NT2/D1 (cell line): ENCODE data around the gene CTSZ.

Source experiments
- SUZ12 ChIP-seq: IDR thresholded peaks from 2 replicates; pipeline ENCODE4 v1.6.1; 2011; ENCODE audit not compliant: insufficient read length, insufficient read depth; ENCODE audit errors: extremely low read depth
- YY1 ChIP-seq: IDR thresholded peaks from 2 replicates; pipeline ENCODE4 v1.6.1; 2011; ENCODE audit not compliant: insufficient read length, insufficient read depth
- ZNF274 ChIP-seq: IDR thresholded peaks from 2 replicates; pipeline ENCODE4 v1.6.1; 2011; ENCODE audit warnings: mild to moderate bottlenecking, low read depth, low read length

DNA sequence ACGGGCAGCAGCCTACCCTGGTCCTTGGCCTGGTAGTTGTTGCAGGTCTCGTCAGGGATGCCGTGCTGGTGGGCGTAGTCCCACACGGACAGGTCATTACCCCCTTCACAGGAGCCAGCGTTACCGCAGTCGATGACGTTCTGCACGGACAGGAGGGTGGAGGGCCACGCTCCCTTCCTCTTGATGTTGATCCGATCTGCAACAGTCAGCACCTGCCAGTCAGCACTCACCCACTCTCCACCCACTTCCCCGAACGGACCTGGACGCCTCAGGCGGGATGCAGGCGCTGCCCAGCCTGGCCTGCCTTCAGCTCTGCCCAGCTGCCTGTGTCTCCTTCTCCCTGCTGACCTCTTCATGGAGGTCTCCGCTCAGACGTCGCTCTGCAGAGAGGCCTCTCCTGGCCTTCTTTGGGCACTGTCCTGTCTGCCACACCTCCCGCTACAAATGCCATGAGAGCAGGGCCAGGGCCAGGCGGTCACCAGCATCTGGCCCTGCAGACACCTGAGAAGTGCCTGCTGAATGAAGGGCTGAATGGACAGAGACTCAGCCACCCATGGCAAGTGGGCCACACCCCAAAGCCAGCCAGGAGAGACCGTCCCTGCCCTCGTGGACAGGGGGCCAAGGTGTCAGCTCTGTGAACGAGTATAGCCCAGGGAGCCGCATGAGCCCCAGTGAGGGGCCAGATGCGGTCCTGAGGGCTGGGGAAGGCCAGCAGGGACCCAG lies 5.4 kb downstream of the CTSZ start:
- TF ChIP-seq YY1 (no peak), ZNF274 (no peak), SUZ12 (no peak)
